Right lobe of liver (tissue), 4 donors: ENCODE data around the gene CCDC102A.

ENCODE experiments used
- CTCF ChIP-seq, 4 donors: fragments of 200-600 bp in 3 of 4; fragments of 450-650 bp in 1 of 4; IDR thresholded peaks; one replicate each; pipeline versions ENCODE4 v1.5.1 to v1.8.0; 2016 to 2022; ENCODE audit warnings: antibody characterized with exemption in 4 of 4, mild to moderate bottlenecking in 2 of 4
- POLR2A ChIP-seq: fragments of 450-650 bp; IDR thresholded peaks from one replicate; pipeline ENCODE4 v1.6.1; 2017; ENCODE audit warnings: antibody characterized with exemption, mild to moderate bottlenecking
- donor health status: DM: no; HTN: no; CAD: no.
- donor health status: DM: no; HTN: no; CAD: no.
- donor health status: DM: no; HTN: yes; CAD: no.

- no peak for TF ChIP-seq CTCF (IDR thresholded peaks at IDR 0.05)
- no peak for TF ChIP-seq POLR2A
Observed at GRCh38 chr16:57504491-57504890, 31.9 kb downstream of the CCDC102A start.
